ENCODE measurements around the gene TMEM170A.
"Not testable (repeated sequence)": the region's sequence is repeated elsewhere in the genome, so short reads cannot be mapped to it uniquely, and the experiment has no call there.

The TMEM170A gene

GRCh38 chr16:75501359-75501758 is 36.9 kb upstream of the TMEM170A start:
- no peaks in the 10 kb centered on the region for H3K9me3 ChIP-seq (ENCODE audit: severe bottlenecking)
- TF ChIP-seq CTCF (IDR thresholded peaks at IDR 0.05; ENCODE audit: low read depth, low read length): no peak

GRCh38 chr16:75498605-75499322 is 34.3 kb upstream of the TMEM170A start:
- H3K36me3 ChIP-seq; H3K27ac ChIP-seq; H3K9me3 ChIP-seq (ENCODE audit: severe bottlenecking); H3K27me3 ChIP-seq (ENCODE audit: insufficient read depth, low read depth, severe bottlenecking); DNase-seq; H3K4me3 ChIP-seq (ENCODE audit: low read depth, low read length): not testable (repeated sequence)

More at GRCh38 chr16:75501359-75501758, 36.9 kb upstream of the TMEM170A start:
- Histone ChIP-seq H3K27ac (peak overlapping the region; percentile 41), H3K27me3 (ENCODE audit: insufficient read depth, low read depth, severe bottlenecking) (no peaks in the 10 kb centered on the region), H3K36me3 (no peaks in the 10 kb centered on the region), H3K4me3 (ENCODE audit: low read depth, low read length) (no peak overlapping the region)
- peak; percentile 52 for DNase-seq

GRCh38 chr16:75497558-75497957 is 33.1 kb upstream of the TMEM170A start:
- Histone ChIP-seq H3K4me3 (ENCODE audit: low read depth, low read length) (no peak overlapping the region), H3K36me3 (no peaks in the 10 kb centered on the region), H3K27me3 (ENCODE audit: insufficient read depth, low read depth, severe bottlenecking) (no peaks in the 10 kb centered on the region), H3K9me3 (ENCODE audit: severe bottlenecking) (no peaks in the 10 kb centered on the region), H3K27ac (no peak overlapping the region)
- no peak for TF ChIP-seq CTCF (IDR thresholded peaks at IDR 0.05; ENCODE audit: low read depth, low read length)
- no peak for DNase-seq

- Histone ChIP-seq H3K9me3 (ENCODE audit: severe bottlenecking) (no peaks in the 10 kb centered on the region), H3K27me3 (ENCODE audit: insufficient read depth, low read depth, severe bottlenecking) (no peaks in the 10 kb centered on the region), H3K4me3 (ENCODE audit: low read depth, low read length) (no peak within 1 kb of the TSS), H3K27ac (no peak within 1 kb of the TSS), H3K36me3 (no peaks in the 10 kb centered on the region)
- no peak for DNase-seq
- TF ChIP-seq CTCF (IDR thresholded peaks at IDR 0.05; ENCODE audit: low read depth, low read length): no peak
Observed at GRCh38 chr16:75495076-75495674, 30.7 kb upstream of the TMEM170A start, which contains the start of gene CHST6. CHST6 (minus strand) TSS chr16:75495441; CDS start chr16:75479828, 15,613 bp downstream.

GRCh38 chr16:75494661-75495075 is 30.2 kb upstream of the TMEM170A start:
- DNase-seq: no peak
- H3K9me3 ChIP-seq (ENCODE audit: severe bottlenecking): no peaks in the 10 kb centered on the region
- H3K4me3 ChIP-seq (ENCODE audit: low read depth, low read length): no peak overlapping the region
- H3K36me3 ChIP-seq: no peaks in the 10 kb centered on the region
- no peak for TF ChIP-seq CTCF (IDR thresholded peaks at IDR 0.05; ENCODE audit: low read depth, low read length)
- H3K27me3 ChIP-seq (ENCODE audit: insufficient read depth, low read depth, severe bottlenecking): no peaks in the 10 kb centered on the region
- no peak overlapping the region for H3K27ac ChIP-seq

- Histone ChIP-seq H3K27ac (no peak overlapping the region), H3K36me3 (no peaks in the 10 kb centered on the region), H3K27me3 (ENCODE audit: insufficient read depth, low read depth, severe bottlenecking) (no peaks in the 10 kb centered on the region), H3K9me3 (ENCODE audit: severe bottlenecking) (no peaks in the 10 kb centered on the region), H3K4me3 (ENCODE audit: low read depth, low read length) (no peak overlapping the region)
- TF ChIP-seq CTCF (IDR thresholded peaks at IDR 0.05; ENCODE audit: low read depth, low read length): no peak
- no peak for DNase-seq
Observed at GRCh38 chr16:75494184-75494583, 29.7 kb upstream of the TMEM170A start.
